ENCODE measurements around the gene TNFSF8. TPM values are rescaled to one million over a fixed set of nuclear protein-coding genes. Genes with fewer than 3 reads are reported as not detected.

The TNFSF8 gene
- total and polyA plus RNA-seq, 9 of the 15 experiments (the other 6 are each of a cell fraction or from before 2014, with no cell fraction given): 0.09 TPM; not detected in 8

DNA sequence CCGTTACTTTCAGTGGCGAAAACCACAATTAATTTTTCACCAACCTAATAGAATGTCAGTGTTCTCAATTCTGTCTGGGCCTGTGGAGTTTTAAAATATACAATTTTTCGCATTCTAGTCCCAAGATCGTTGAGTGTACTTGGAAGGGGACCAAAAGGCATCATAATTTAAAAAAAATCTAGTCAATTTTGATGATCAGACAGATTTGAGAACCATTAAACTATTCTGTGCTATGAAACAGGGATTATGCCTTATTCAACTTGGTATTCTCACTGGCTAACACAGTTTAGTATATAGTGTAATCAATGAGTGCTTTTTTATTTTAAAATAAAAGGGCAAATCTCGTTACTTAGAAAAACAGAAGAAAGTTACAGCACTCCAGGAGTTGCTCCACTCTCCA is 63.1 kb downstream of the TNFSF8 start:
- Histone ChIP-seq H3K4me3 (no peak overlapping the region), H4K20me1 (replicated peaks; ENCODE audit: control insufficient read depth, insufficient read depth, low read length) (no peaks in the 10 kb centered on the region), H3K4me2 (ENCODE audit: insufficient read depth, low read length) (no peak overlapping the region), H3K27ac (ENCODE audit: extremely low read depth, low read depth, low read length) (no peak overlapping the region), H3K36me3 (ENCODE audit: control insufficient read depth, insufficient read depth, low read length) (no peaks in the 10 kb centered on the region), H3K4me1 (replicated peaks in 1 of 2; ENCODE audit: control insufficient read depth in 2 of 2, insufficient read depth in 2 of 2, low read length in 2 of 2) (no peaks in the 10 kb centered on the region), H2AFZ (ENCODE audit: low read depth, low read length) (no peak overlapping the region), H3K9me3 (replicated peaks; ENCODE audit: control insufficient read depth, insufficient read depth, low read depth, low read length) (no peaks in the 10 kb centered on the region), H3K27me3 (ENCODE audit: control insufficient read depth in 2 of 2, insufficient read depth in 2 of 2, low read length in 2 of 2) (no peaks in the 10 kb centered on the region), H3K9me1 (ENCODE audit: control insufficient read depth, insufficient read depth, low read length) (no peaks in the 10 kb centered on the region), H3K79me2 (ENCODE audit: control insufficient read depth, insufficient read depth, low read length) (no peaks in the 10 kb centered on the region), H3K9ac (ENCODE audit: insufficient read depth in 1 of 2, low read depth in 2 of 2, low read length in 2 of 2) (no peak overlapping the region)
- intact Hi-C loops (cut with micrococcal nuclease): no loop called here
- in situ Hi-C loops (cut with MboI): no loop called here
- POLR2A ChIA-PET: no interaction called here
- ATAC-seq: no peak
- no TSS peak for BruUV-seq (replicated peaks)
- TF ChIP-seq C11orf30 (IDR thresholded peaks at IDR 0.05; ENCODE audit: low read depth) (peak; percentile 30; the same call in 1 of the 2 replicates), SAFB (IDR thresholded peaks at IDR 0.05; ENCODE audit: borderline replicate concordance, low read depth, low read length) (no peak), MAFF (IDR thresholded peaks at IDR 0.05; ENCODE audit: low read length) (0 out of 2 replicates have a peak, but pooled peaks have one; percentile 18), ZNF316 (IDR thresholded peaks at IDR 0.05) (peak; percentile 57)
- no peak for DNase-seq (ENCODE audit: extremely low read depth in 1 of 4, low spot score in 3 of 4)
- FAIRE-seq: no peak
- 1% methylated on average over 5 of the region's 5 CpGs for WGBS (ENCODE audit: insufficient coverage, low coverage, missing lambda C conversion rate)
- CTCF ChIA-PET (ENCODE audit: low intra/inter-chr PET ratio): no interaction called here

DNA sequence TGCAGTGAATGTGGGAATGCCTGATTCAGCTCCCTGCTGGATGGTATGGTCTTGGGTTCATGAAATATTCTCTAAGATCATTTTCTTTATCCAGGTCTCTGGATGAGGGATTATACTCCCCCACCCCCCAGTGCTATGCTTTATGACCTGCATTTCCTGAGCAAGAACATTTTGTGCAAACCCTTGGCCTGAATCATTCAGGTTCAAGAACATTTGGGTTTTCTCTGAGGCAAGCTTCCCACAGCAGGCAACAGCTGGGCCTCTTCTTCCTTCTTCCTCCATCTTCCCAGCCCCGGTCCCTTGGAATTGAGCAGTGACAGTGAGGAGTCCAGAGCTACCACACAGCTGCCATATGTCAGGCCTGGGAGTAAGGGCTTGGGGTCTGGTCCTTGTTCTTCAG is 65.9 kb downstream of the TNFSF8 start:
- in situ Hi-C loops (cut with MboI) (no loop called here), intact Hi-C loops (cut with micrococcal nuclease) (no loop called here)
- Histone ChIP-seq H2AFZ (ENCODE audit: low read depth, low read length) (no peak overlapping the region), H3K9me3 (replicated peaks; ENCODE audit: control insufficient read depth, insufficient read depth, low read depth, low read length) (no peaks in the 10 kb centered on the region), H3K4me3 (no peak overlapping the region), H4K20me1 (replicated peaks; ENCODE audit: control insufficient read depth, insufficient read depth, low read length) (no peaks in the 10 kb centered on the region), H3K9ac (ENCODE audit: insufficient read depth in 1 of 2, low read depth in 2 of 2, low read length in 2 of 2) (no peak overlapping the region), H3K4me1 (replicated peaks in 1 of 2; ENCODE audit: control insufficient read depth in 2 of 2, insufficient read depth in 2 of 2, low read length in 2 of 2) (no peaks in the 10 kb centered on the region), H3K4me2 (ENCODE audit: insufficient read depth, low read length) (no peak overlapping the region), H3K9me1 (ENCODE audit: control insufficient read depth, insufficient read depth, low read length) (no peaks in the 10 kb centered on the region), H3K27me3 (ENCODE audit: control insufficient read depth in 2 of 2, insufficient read depth in 2 of 2, low read length in 2 of 2) (no peaks in the 10 kb centered on the region), H3K36me3 (ENCODE audit: control insufficient read depth, insufficient read depth, low read length) (no peaks in the 10 kb centered on the region), H3K27ac (ENCODE audit: extremely low read depth, low read depth, low read length) (no peak overlapping the region), H3K79me2 (ENCODE audit: control insufficient read depth, insufficient read depth, low read length) (no peaks in the 10 kb centered on the region)
- ChIA-PET POLR2A (interaction anchor here (0.6 kb wide), 1 partner anchor 170 kb away, joined by 3 read pairs; no protein-coding TSS in a partner anchor), CTCF (ENCODE audit: low intra/inter-chr PET ratio) (no interaction called here)
- ATAC-seq (no peak), FAIRE-seq (no peak), DNase-seq (ENCODE audit: extremely low read depth in 1 of 4, low spot score in 3 of 4) (no peak)
- 0% methylated on average over 1 of the region's 1 CpG for WGBS (ENCODE audit: insufficient coverage, low coverage, missing lambda C conversion rate)
- no TSS peak for BruUV-seq (replicated peaks)
- TF ChIP-seq ZNF668 (CRISPR knock-in tag; IDR thresholded peaks at IDR 0.05) (no peak), ZNF551 (CRISPR knock-in tag; IDR thresholded peaks at IDR 0.05) (no peak), NUFIP1 (IDR thresholded peaks at IDR 0.05; ENCODE audit: partially characterized antibody) (no peak), PYGO2 (tag; IDR thresholded peaks at IDR 0.05) (no peak), EWSR1 (IDR thresholded peaks at IDR 0.05; ENCODE audit: borderline replicate concordance, low read depth, partially characterized antibody) (no peak), FOXJ2 (tag; IDR thresholded peaks at IDR 0.05) (no peak), TCF3 (CRISPR knock-in tag; IDR thresholded peaks at IDR 0.05) (no peak), SOX6 (IDR thresholded peaks at IDR 0.05) (no peak), SNIP1 (IDR thresholded peaks at IDR 0.05; ENCODE audit: low read depth) (no peak), CREB5 (CRISPR knock-in tag; IDR thresholded peaks at IDR 0.05) (no peak), PML (IDR thresholded peaks at IDR 0.05; ENCODE audit: low read length) (no peak), NR2F6 (CRISPR knock-in tag; IDR thresholded peaks at IDR 0.05) (no peak), NCOA6 (IDR thresholded peaks at IDR 0.05) (no peak)
- TF ChIP-seq, protein P1, sequence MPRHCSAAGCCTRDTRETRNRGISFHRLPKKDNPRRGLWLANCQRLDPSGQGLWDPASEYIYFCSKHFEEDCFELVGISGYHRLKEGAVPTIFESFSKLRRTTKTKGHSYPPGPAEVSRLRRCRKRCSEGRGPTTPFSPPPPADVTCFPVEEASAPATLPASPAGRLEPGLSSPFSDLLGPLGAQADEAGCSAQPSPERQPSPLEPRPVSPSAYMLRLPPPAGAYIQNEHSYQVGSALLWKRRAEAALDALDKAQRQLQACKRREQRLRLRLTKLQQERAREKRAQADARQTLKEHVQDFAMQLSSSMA (CRISPR knock-in tag; IDR thresholded peaks at IDR 0.05): no peak
